Hematopoietic multipotent progenitor cell treated with erythropoietin and hydrocortisone succinate and interleukin-3 and kit ligand, for 15 days (in vitro differentiated cells): Measurements from ENCODE around the gene VTCN1.
A peak's percentile ranks its signal among the peaks of the same experiment; 100 is the strongest.

ENCODE experiments used
- DNase-seq: peaks from one replicate; pipeline ENCODE4 v3.0.0-alpha.2; 2015; ENCODE audit warnings: low spot score

Gene VTCN1

DNA sequence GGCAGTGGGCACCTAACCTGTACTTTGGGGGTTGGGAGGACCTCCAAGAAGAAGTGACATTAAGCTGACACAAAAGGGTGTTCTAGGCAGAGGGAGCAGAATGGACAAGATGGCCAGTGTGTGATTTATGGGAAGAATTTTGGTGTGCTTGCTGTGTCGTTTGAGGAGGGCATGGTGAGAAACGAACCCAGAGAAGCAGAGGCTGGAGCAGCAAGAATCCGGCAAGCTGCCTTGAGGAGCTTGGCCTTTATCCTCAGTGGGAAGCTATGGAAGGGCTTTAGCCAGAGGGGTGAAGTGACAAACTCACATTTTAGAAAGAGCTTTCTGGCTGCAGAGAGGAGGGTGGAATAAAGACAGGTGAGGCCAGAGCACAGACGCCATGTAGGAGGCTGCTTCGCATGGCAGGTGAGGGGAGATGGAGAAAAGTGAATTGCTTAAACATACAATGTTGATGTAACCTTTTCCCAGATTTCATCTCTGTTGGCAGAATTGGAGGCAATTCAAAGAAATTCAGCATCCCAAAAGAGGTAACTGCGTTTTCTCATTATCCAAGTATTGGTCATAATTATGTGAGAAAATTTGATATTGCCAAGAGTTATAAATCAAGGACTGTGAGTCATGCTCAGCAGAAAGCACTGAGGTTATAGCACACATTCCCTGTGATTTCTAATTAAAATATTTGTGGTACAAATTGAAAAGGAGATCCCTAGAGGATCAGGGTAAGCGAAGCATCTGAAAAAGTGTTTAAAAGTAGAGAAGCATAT, 115.7 kb downstream of the VTCN1 start:
- no peak for DNase-seq

DNA sequence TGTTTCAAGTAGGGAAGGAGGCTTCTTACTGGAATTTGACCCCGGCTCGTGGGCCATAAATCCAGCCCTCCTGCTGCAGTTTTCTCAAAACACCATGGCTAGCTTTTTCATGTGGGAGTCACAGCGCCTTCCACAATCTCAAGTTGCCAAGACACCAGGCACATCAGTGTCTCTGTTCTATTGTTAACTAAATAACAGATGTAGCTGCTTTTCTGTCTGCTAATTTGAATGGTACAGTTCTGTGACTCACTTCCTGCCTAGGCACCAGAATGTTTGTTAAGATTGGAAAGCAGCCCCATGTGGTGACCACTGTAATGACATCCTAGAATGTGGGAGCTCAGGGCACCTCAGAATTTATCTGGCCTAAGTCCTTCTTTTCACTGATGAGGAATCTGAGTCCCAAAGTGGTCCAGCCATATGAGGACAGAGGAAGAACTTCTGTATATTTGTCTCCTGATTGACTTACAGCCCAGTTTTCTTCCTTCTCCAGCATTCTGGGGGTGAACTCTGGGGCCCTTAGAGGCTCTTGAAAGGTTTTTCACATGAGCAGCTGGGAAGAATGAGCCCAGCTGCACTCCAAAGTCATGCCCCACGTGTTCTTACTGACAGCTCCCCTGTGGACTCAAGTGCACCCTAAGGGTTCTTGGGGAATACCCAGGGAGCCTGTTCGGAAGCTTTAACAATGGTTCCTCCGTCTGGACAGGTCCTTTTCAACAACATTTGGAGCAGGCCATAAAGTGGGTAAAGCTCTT, 116.7 kb downstream of the VTCN1 start:
- peak; percentile 20 for DNase-seq
